Measurements from ENCODE around the gene PRAMEF12. TPM values are rescaled to one million over a fixed set of nuclear protein-coding genes. Genes with fewer than 3 reads are reported as not detected.

The PRAMEF12 gene
- total and polyA plus RNA-seq, 2 donors, result 0.05 to 0.50 TPM

- no peak for DNase-seq (ENCODE audit: low read depth in 6 of 9, low spot score in 9 of 9)
- Histone ChIP-seq H3K36me3 (ENCODE audit: control insufficient read depth in 2 of 2, insufficient read depth in 2 of 2, low read length in 1 of 2) (no peaks in the 10 kb centered on the region), H3K27me3 (ENCODE audit: control insufficient read depth in 2 of 2, insufficient read depth in 1 of 2, low read length in 1 of 2) (no peaks in the 10 kb centered on the region), H3K27ac (ENCODE audit: low read depth in 1 of 2, low read length in 1 of 2) (no peak overlapping the region), H3K4me3 (ENCODE audit: low read length in 2 of 2) (no peak overlapping the region), H3K9me3 (ENCODE audit: control insufficient read depth in 2 of 2, insufficient read depth in 1 of 2, low read length in 1 of 2) (no peaks in the 10 kb centered on the region), H3K4me1 (ENCODE audit: control insufficient read depth in 2 of 2, insufficient read depth in 2 of 2, low read length in 2 of 2) (no peaks in the 10 kb centered on the region)
- 80% methylated on average over 4 of the region's 4 CpGs for WGBS
These were observed 10.1 kb upstream of the PRAMEF12 start for GRCh38 chr1:12763479-12763878.

GRCh38 chr1:12764016-12764415 is 9.5 kb upstream of the PRAMEF12 start:
- Histone ChIP-seq H3K27me3 (ENCODE audit: control insufficient read depth in 2 of 2, insufficient read depth in 1 of 2, low read length in 1 of 2) (no peaks in the 10 kb centered on the region), H3K9me3 (ENCODE audit: control insufficient read depth in 2 of 2, insufficient read depth in 1 of 2, low read length in 1 of 2) (no peaks in the 10 kb centered on the region), H3K36me3 (ENCODE audit: control insufficient read depth in 2 of 2, insufficient read depth in 2 of 2, low read length in 1 of 2) (no peaks in the 10 kb centered on the region), H3K27ac (ENCODE audit: low read depth in 1 of 2, low read length in 1 of 2) (no peak overlapping the region), H3K4me3 (ENCODE audit: low read length in 2 of 2) (no peak overlapping the region), H3K4me1 (ENCODE audit: control insufficient read depth in 2 of 2, insufficient read depth in 2 of 2, low read length in 2 of 2) (no peaks in the 10 kb centered on the region)
- 82% methylated on average over 5 of the region's 5 CpGs for WGBS
- no peak for DNase-seq (ENCODE audit: low read depth in 6 of 9, low spot score in 9 of 9)

- WGBS, result 94% methylated on average over 2 of the region's 2 CpGs
- no peaks in the 10 kb centered on the region for H3K4me1 ChIP-seq (ENCODE audit: control insufficient read depth in 2 of 2, insufficient read depth in 2 of 2, low read length in 2 of 2)
- H3K4me3 ChIP-seq (ENCODE audit: low read length in 2 of 2), result no peak overlapping the region
- no peaks in the 10 kb centered on the region for H3K9me3 ChIP-seq (ENCODE audit: control insufficient read depth in 2 of 2, insufficient read depth in 1 of 2, low read length in 1 of 2)
- no peaks in the 10 kb centered on the region for H3K36me3 ChIP-seq (ENCODE audit: control insufficient read depth in 2 of 2, insufficient read depth in 2 of 2, low read length in 1 of 2)
- DNase-seq (ENCODE audit: low read depth in 6 of 9, low spot score in 9 of 9), result no peak
- no peak overlapping the region for H3K27ac ChIP-seq (ENCODE audit: low read depth in 1 of 2, low read length in 1 of 2)
- no peaks in the 10 kb centered on the region for H3K27me3 ChIP-seq (ENCODE audit: control insufficient read depth in 2 of 2, insufficient read depth in 1 of 2, low read length in 1 of 2)
These were observed 4.5 kb upstream of the PRAMEF12 start for GRCh38 chr1:12769031-12769430.

- DNase-seq (ENCODE audit: low read depth in 6 of 9, low spot score in 9 of 9), result no peak
These were observed 3.5 kb upstream of the PRAMEF12 start for GRCh38 chr1:12769976-12770505.

GRCh38 chr1:12770620-12771019 is 2.9 kb upstream of the PRAMEF12 start:
- Histone ChIP-seq H3K4me1 (ENCODE audit: control insufficient read depth in 2 of 2, insufficient read depth in 2 of 2, low read length in 2 of 2) (no peaks in the 10 kb centered on the region), H3K4me3 (ENCODE audit: low read length in 2 of 2) (no peak overlapping the region), H3K9me3 (ENCODE audit: control insufficient read depth in 2 of 2, insufficient read depth in 1 of 2, low read length in 1 of 2) (no peaks in the 10 kb centered on the region), H3K27me3 (ENCODE audit: control insufficient read depth in 2 of 2, insufficient read depth in 1 of 2, low read length in 1 of 2) (no peaks in the 10 kb centered on the region), H3K27ac (ENCODE audit: low read depth in 1 of 2, low read length in 1 of 2) (no peak overlapping the region), H3K36me3 (ENCODE audit: control insufficient read depth in 2 of 2, insufficient read depth in 2 of 2, low read length in 1 of 2) (no peaks in the 10 kb centered on the region)
- WGBS, result 93% methylated on average over 2 of the region's 2 CpGs
- DNase-seq (ENCODE audit: low read depth in 6 of 9, low spot score in 9 of 9), result no peak

More at GRCh38 chr1:12769976-12770505, 3.5 kb upstream of the PRAMEF12 start:
- Histone ChIP-seq H3K4me1 (ENCODE audit: control insufficient read depth in 2 of 2, insufficient read depth in 2 of 2, low read length in 2 of 2) (no peaks in the 10 kb centered on the region), H3K27ac (ENCODE audit: low read depth in 1 of 2, low read length in 1 of 2) (no peak overlapping the region), H3K9me3 (ENCODE audit: control insufficient read depth in 2 of 2, insufficient read depth in 1 of 2, low read length in 1 of 2) (no peaks in the 10 kb centered on the region), H3K36me3 (ENCODE audit: control insufficient read depth in 2 of 2, insufficient read depth in 2 of 2, low read length in 1 of 2) (no peaks in the 10 kb centered on the region), H3K27me3 (ENCODE audit: control insufficient read depth in 2 of 2, insufficient read depth in 1 of 2, low read length in 1 of 2) (no peaks in the 10 kb centered on the region), H3K4me3 (ENCODE audit: low read length in 2 of 2) (no peak overlapping the region)
- 77% methylated on average over 7 of the region's 7 CpGs for WGBS

GRCh38 chr1:12771186-12771585 is 2.4 kb upstream of the PRAMEF12 start:
- no peak for DNase-seq (ENCODE audit: low read depth in 6 of 9, low spot score in 9 of 9)
- Histone ChIP-seq H3K27me3 (ENCODE audit: control insufficient read depth in 2 of 2, insufficient read depth in 1 of 2, low read length in 1 of 2) (no peaks in the 10 kb centered on the region), H3K4me1 (ENCODE audit: control insufficient read depth in 2 of 2, insufficient read depth in 2 of 2, low read length in 2 of 2) (no peaks in the 10 kb centered on the region), H3K27ac (ENCODE audit: low read depth in 1 of 2, low read length in 1 of 2) (no peak overlapping the region), H3K4me3 (ENCODE audit: low read length in 2 of 2) (no peak overlapping the region), H3K9me3 (ENCODE audit: control insufficient read depth in 2 of 2, insufficient read depth in 1 of 2, low read length in 1 of 2) (no peaks in the 10 kb centered on the region), H3K36me3 (ENCODE audit: control insufficient read depth in 2 of 2, insufficient read depth in 2 of 2, low read length in 1 of 2) (no peaks in the 10 kb centered on the region)
- 88% methylated on average over 5 of the region's 5 CpGs for WGBS

GRCh38 chr1:12772520-12772919 is 1.0 kb upstream of the PRAMEF12 start:
- H3K27me3 ChIP-seq (ENCODE audit: control insufficient read depth in 2 of 2, insufficient read depth in 1 of 2, low read length in 1 of 2), result no peaks in the 10 kb centered on the region
- 94% methylated on average over 5 of the region's 5 CpGs for whole genome bisulfite sequencing
- H3K9me3 ChIP-seq (ENCODE audit: control insufficient read depth in 2 of 2, insufficient read depth in 1 of 2, low read length in 1 of 2), result no peaks in the 10 kb centered on the region

GRCh38 chr1:12774801-12775345 is 1.3 kb downstream of the PRAMEF12 start:
- 89% methylated on average over 5 of the region's 5 CpGs for WGBS
- no peak overlapping the region for H3K27ac ChIP-seq (ENCODE audit: low read depth in 1 of 2, low read length in 1 of 2)
- no peaks in the 10 kb centered on the region for H3K27me3 ChIP-seq (ENCODE audit: control insufficient read depth in 2 of 2, insufficient read depth in 1 of 2, low read length in 1 of 2)
- no peak overlapping the region for H3K4me3 ChIP-seq (ENCODE audit: low read length in 2 of 2)
- H3K4me1 ChIP-seq (ENCODE audit: control insufficient read depth in 2 of 2, insufficient read depth in 2 of 2, low read length in 2 of 2), result no peaks in the 10 kb centered on the region
- DNase-seq (ENCODE audit: low read depth in 6 of 9, low spot score in 9 of 9), result no peak
- H3K36me3 ChIP-seq (ENCODE audit: control insufficient read depth in 2 of 2, insufficient read depth in 2 of 2, low read length in 1 of 2), result no peaks in the 10 kb centered on the region
- H3K9me3 ChIP-seq (ENCODE audit: control insufficient read depth in 2 of 2, insufficient read depth in 1 of 2, low read length in 1 of 2), result no peaks in the 10 kb centered on the region

More at GRCh38 chr1:12772520-12772919, 1.0 kb upstream of the PRAMEF12 start:
- no peak overlapping the region for H3K4me3 ChIP-seq (ENCODE audit: low read length in 2 of 2)
- no peaks in the 10 kb centered on the region for H3K36me3 ChIP-seq (ENCODE audit: control insufficient read depth in 2 of 2, insufficient read depth in 2 of 2, low read length in 1 of 2)
- H3K27ac ChIP-seq (ENCODE audit: low read depth in 1 of 2, low read length in 1 of 2), result no peak overlapping the region
- no peak for DNase-seq (ENCODE audit: low read depth in 6 of 9, low spot score in 9 of 9)
- H3K4me1 ChIP-seq (ENCODE audit: control insufficient read depth in 2 of 2, insufficient read depth in 2 of 2, low read length in 2 of 2), result no peaks in the 10 kb centered on the region

GRCh38 chr1:12775443-12775842 is 1.9 kb downstream of the PRAMEF12 start:
- H3K27me3 ChIP-seq (ENCODE audit: control insufficient read depth in 2 of 2, insufficient read depth in 1 of 2, low read length in 1 of 2), result no peaks in the 10 kb centered on the region
- WGBS, result 88% methylated on average over 8 of the region's 8 CpGs
- no peaks in the 10 kb centered on the region for H3K9me3 ChIP-seq (ENCODE audit: control insufficient read depth in 2 of 2, insufficient read depth in 1 of 2, low read length in 1 of 2)
- H3K27ac ChIP-seq (ENCODE audit: low read depth in 1 of 2, low read length in 1 of 2), result no peak overlapping the region
- H3K36me3 ChIP-seq (ENCODE audit: control insufficient read depth in 2 of 2, insufficient read depth in 2 of 2, low read length in 1 of 2), result no peaks in the 10 kb centered on the region
- no peak overlapping the region for H3K4me3 ChIP-seq (ENCODE audit: low read length in 2 of 2)
- H3K4me1 ChIP-seq (ENCODE audit: control insufficient read depth in 2 of 2, insufficient read depth in 2 of 2, low read length in 2 of 2), result no peaks in the 10 kb centered on the region
- no peak for DNase-seq (ENCODE audit: low read depth in 6 of 9, low spot score in 9 of 9)
